GM19452 (cell line): ENCODE results near the gene TTLL6.

Source experiments
- ATAC-seq: cut with Tn5 transposase; IDR thresholded peaks from one replicate; pipeline ENCODE4 v1.9.1; 2021; ENCODE audit not compliant: unreplicated experiment

The TTLL6 gene

GRCh38 chr17:48738803-48739526, 78.1 kb downstream of the TTLL6 start:
- no peak for ATAC-seq

DNA sequence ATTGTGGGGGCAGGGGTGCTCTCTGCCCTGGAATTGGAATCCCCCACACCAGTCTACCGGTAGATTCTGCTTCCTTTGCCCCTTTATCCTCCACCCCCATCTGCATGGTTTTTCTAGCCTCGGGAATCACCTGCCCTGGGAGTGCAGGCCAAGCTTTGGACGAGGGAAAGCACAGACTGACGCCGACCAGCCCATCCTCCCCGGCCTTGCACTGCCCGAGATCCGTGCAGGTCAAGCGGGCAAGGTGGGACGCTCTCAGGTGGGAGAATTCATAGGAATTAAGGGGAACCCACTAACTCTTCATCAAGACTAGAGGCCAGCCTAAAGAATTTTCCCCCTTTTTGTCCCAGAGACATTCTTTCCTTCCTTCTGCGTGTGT, 78.6 kb downstream of the TTLL6 start:
- ATAC-seq = no peak

GRCh38 chr17:48737330-48738043, 79.5 kb downstream of the TTLL6 start:
- ATAC-seq = no peak

DNA sequence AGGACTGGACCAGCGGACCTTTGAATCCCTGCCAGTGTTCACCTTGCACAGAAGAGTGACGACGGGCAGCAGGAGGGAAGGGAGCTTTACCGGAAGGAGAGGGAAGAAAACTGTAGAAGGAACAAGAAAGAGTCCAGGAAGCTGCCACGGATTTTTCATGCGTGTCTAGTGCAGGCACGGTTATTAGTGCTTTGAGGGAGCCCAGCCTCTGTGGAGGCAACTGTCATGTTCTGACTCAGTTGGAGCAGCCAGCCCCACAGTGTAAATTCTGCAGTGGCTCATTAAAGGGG, 82.0 kb downstream of the TTLL6 start:
- no peak for ATAC-seq

DNA sequence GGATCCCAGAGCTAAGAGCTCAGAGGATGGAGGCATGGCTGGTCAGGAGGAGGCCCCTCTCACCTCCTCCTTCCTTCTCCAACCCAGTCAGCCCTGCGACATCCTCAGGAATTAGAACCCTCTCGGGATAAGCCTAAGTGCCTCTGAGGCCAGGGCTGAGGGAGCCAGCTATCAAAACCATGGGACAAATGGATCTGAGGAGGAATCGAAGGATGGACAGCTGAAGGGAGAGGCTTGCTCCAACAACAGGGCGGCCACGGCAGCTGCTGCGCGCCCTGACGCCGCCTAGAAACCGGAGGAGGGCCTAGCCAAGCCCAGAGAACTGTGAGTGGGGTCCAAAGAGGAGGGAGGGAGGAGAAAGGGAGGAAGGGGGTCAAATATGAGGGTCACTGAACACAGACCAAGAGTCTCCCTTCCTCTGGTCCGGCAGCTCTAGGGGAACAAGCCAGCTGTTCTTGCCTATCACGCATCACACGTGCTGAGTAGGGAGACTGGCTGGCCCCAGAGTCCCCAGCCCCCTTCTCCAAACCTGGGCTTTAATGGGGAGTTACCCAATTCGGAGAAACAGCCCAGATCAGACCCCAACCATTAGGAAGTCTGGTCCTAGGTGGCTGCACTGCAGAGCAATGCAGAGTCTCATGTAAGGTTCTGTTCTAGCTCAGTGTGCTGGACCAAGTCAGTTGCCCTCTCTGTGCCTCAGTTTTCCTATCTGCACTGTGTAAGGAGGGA, 82.5 kb downstream of the TTLL6 start:
- ATAC-seq = no peak

- ATAC-seq = no peak
Measured at GRCh38 chr17:48733632-48734328, 83.2 kb downstream of the TTLL6 start.

- ATAC-seq = no peak
Measured at GRCh38 chr17:48732688-48733629, 84.1 kb downstream of the TTLL6 start.

DNA sequence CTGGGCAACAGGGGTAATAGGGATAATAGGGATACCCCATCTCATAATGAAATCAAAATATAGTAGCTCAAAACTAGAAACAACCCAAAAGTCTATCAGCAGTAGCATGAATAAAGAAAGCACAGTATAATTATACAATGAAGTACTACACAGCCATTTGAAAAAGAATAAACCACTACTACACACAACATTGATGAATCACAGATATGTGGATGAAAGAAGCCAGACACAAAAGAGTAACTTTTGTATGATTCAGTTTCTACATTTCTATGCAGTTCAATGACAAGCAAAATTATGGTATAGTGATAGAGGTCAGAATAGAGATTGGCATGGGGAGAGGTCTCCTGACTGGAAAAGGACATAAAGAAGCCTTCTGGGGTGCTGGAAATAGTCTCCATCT, 85.7 kb downstream of the TTLL6 start:
- no peak for ATAC-seq

DNA sequence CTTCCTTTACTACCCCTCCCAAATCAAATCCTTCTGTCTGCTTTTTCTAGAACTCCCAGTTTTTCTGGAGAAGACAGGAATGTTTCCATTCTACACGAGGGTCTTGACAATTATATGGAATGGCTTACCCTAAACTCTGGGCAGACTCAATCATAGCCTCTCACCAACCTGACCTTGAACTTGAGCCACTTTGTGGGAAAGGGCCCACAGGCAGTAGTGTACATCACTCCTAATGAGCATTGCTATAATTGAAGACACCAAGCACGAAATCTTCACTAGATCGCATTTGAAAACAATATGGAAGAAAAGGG, 86.8 kb downstream of the TTLL6 start:
- no peak for ATAC-seq

DNA sequence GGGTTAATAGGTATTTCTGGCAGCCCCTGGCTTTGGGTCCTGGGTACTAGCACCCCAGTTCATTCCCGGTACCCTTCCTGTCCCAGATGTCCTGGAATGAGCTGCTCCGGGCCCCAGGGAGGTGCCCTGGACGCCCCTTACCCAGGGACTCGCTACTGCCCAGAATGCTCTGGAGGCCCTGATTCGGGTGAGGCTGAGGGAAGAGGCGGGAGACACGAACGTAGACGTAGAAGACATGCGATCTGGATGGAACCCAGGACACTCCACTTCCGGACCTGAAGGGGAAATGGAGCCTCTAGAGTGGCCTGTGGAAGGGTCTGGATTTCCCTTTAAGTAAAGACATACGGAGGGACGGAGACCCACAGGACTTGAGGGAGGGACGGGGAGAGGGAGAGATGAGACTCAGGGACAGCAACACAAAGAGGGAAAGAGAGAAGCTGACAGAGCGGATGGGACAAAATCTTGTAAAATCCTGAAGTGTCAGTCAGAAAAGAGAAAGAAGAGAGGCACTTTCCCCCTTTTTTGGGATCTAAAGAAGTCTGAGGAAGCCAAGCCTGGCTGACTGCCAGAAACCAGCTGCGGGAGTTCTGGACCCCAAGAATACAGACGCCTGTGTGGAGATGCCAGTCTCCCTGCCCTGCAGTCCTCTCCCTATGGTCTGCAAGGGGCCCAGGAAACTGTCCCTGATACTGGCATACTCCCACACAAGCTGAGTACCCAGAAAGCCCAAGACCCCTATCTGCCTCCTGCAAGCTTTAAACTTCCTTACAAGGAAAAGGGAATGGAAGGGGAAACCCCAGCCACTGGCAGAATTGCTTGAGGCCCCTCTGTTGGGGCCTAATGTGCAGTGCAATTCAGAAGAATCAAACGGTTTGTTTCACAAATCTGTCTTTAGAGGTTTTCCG, 87.4 kb downstream of the TTLL6 start:
- no peak for ATAC-seq

GRCh38 chr17:48728232-48729231, 88.5 kb downstream of the TTLL6 start, which contains the start of gene HOXB13:
Gene HOXB13 (minus strand): TSS chr17:48728750. CDS start chr17:48728593, 157 bp downstream.
- ATAC-seq = no peak

- no peak for ATAC-seq
Measured at GRCh38 chr17:48727415-48728175, 89.4 kb downstream of the TTLL6 start.

DNA sequence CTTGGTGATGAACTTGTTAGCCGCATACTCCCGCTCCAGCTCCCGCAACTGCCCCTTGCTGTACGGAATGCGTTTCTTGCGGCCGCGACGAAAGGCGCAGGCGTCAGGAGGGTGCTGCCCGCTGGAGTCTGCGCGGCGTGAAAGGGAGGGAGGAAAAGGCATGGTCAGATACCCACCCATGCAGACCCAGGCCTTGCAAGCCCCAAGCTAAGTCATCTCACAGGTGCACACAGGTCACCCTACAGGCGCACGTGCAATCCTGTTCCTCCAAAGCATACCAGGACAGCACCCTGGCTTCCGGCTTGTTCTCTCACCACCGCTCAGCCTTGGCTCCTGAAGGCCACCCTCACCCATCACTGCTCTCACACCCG, 90.1 kb downstream of the TTLL6 start:
- no peak for ATAC-seq

DNA sequence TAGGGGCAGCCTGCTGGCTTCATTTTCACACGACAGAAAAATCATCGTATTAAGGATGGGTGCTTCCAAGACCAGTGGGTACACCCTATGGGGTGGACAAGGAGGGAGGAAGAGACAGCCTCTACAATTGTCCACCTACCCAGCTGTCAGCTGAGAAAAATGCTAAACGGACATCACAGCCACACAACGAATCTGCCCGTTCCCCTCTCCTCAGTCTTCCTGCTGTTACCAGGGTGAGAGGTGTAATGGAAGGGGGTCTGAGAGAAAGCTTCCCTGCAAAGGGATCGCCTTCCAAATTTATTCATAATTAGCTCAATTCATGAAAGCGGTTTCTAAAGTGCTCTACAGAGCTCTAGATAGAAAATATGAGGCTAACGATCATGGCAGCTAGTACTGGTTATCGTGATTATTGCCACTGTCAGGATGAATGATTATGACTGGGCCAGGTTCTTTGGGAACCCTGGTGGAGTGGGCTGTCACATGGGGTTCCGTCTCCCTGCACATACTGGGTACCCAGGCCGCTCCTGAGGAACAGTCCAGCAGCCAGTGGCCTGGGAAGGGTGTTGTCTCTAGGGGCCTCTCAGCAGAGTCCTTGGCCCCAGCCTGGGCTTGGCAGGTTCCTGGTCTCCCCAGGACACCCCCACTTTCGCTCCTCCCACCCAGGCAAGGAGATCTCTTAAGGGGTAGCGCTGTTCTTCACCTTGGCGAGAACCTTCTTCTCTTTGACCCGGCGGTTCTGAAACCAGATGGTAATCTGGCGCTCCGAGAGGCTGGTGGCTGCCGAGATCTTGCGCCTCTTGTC, 90.7 kb downstream of the TTLL6 start:
- no peak for ATAC-seq

- ATAC-seq = no peak
Measured at GRCh38 chr17:48725288-48726064, 91.6 kb downstream of the TTLL6 start.

DNA sequence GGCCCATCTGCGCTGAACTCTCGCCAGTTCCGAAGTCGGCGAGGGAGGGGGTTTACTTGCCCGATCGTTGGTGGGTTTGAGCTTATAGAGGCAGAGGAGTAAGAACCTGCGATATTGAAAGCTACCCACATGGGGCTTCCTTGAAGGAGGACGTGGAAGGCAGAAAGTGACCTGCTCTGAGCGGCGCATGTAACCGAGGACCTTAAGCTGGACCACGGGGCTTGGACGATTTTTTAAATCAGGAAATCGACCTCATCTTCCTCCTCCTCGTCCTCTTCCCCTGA, 92.1 kb downstream of the TTLL6 start:
- no peak for ATAC-seq
